AG20443 (cell line): ENCODE results near the gene PRAMEF2.
"Not testable (repeated sequence)": the region's sequence is repeated elsewhere in the genome, so short reads cannot be mapped to it uniquely, and the experiment has no call there.

Experiments used
- DNase-seq: peaks from one replicate; pipeline ENCODE4 v3.0.0; 2012; ENCODE audit warnings: low spot score, mixed read lengths

The PRAMEF2 gene

DNA sequence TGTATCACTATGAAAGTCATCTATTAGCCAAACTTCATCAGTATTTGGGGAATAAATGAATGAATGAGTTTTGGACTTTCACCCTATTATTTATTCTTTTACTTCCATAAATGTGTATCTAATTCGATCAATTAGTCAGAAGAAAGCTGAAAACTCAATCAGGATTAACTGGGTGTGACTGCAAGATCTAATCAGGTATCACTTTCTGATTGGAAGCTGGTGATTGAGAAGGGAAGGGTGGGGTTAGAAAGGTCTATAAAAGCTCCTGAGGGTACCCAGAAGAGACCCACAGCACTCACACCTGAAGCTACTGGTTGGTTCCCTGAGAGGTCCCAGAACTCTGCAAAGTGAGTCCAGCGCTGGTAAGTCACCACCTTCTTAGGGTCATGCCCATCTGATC, at the start of gene PRAMEF2:
Gene PRAMEF2, plus strand, starts transcription at position 301 of the 400 bp plus-strand sequence. CDS start 1,924 bp downstream, outside the sequence.
- not testable (repeated sequence) for DNase-seq

- no peak for DNase-seq
These were observed 47.0 kb upstream of the PRAMEF2 start for GRCh38 chr1:12809933-12810332.

GRCh38 chr1:12810691-12811408, 46.0 kb upstream of the PRAMEF2 start:
- DNase-seq = peak; percentile 48

DNA sequence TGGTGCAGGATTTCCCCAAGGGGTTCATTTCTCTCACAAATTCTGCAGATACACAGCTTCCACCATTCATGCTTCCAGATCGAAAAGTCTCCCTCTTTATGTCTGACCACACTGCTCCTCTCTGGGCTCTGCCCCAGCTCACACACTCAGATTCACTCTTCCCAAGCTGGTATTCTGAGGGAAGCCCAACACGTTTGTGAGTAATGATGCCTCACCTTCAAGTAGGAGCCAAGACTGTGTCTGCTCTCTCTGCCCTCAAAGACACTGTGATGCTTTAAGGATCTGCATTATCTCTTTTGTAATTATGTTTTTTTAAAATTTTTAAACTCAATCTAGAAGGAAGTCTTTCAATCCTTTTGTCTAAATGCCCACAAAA, 45.5 kb upstream of the PRAMEF2 start:
- no peak for DNase-seq

- DNase-seq = not testable (repeated sequence)
These were observed 37.8 kb upstream of the PRAMEF2 start for GRCh38 chr1:12819061-12819460.

- not testable (repeated sequence) for DNase-seq
These were observed 25.6 kb upstream of the PRAMEF2 start, which contains the start of gene PRAMEF11 for GRCh38 chr1:12831310-12831709. TSS of gene PRAMEF11 (minus strand) at chr1:12831410. CDS start at chr1:12828789, 2,621 bp downstream.

DNA sequence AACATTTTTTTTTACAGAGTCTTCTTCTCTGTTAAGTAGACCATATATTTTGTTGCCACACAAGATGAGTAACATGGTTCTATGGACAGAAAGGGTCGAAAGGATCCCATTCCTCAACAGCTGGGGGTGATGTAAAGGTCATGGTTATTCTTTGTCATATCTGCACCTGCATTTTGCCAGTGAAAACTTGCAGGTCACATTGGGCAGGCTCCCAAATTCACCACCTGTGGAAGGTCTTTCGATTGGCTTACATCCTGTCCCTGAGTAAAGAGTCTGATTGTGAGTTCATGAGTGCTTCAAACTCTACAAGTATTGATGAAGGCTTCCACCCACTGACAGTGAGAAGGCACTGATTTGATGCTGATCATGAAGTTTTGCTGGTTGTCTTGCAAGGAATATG, 23.6 kb upstream of the PRAMEF2 start:
- DNase-seq = not testable (repeated sequence)

- not testable (repeated sequence) for DNase-seq
These were observed 8.3 kb upstream of the PRAMEF2 start, which contains the start of gene HNRNPCL1 for GRCh38 chr1:12848620-12849019. TSS of gene HNRNPCL1 (minus strand) at chr1:12848720. CDS start at chr1:12848289, 431 bp downstream.

GRCh38 chr1:12851779-12852178, 5.1 kb upstream of the PRAMEF2 start:
- DNase-seq = peak; percentile 43

- not testable (repeated sequence) for DNase-seq
These were observed 6.4 kb downstream of the PRAMEF2 start for GRCh38 chr1:12863131-12863880.

GRCh38 chr1:12878453-12878852, 21.6 kb downstream of the PRAMEF2 start:
- DNase-seq = not testable (repeated sequence)

DNA sequence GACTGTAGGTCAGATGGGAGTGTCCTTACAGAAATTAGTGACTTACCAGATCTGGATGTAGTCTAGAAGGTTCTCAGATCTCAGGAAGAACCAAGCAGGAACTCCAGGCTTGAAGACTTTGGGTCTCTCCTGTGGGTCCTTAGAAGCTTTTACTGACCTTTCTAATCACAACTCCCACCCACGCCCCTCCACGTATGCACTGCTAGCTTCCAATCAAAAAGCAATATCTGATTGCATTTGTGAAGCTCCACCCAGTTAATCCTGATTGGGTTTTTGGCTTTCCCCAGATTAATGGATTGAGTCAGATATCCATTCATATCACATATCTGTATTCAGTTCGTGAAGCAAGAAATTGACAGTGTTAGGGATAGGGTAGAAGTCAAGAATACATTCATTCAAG, 29.2 kb downstream of the PRAMEF2 start, which contains the start of gene PRAMEF4:
Gene PRAMEF4, minus strand, starts transcription at position 101 of the 400 bp plus-strand sequence. CDS start 2,807 bp downstream, outside the sequence.
- DNase-seq = not testable (repeated sequence)

DNA sequence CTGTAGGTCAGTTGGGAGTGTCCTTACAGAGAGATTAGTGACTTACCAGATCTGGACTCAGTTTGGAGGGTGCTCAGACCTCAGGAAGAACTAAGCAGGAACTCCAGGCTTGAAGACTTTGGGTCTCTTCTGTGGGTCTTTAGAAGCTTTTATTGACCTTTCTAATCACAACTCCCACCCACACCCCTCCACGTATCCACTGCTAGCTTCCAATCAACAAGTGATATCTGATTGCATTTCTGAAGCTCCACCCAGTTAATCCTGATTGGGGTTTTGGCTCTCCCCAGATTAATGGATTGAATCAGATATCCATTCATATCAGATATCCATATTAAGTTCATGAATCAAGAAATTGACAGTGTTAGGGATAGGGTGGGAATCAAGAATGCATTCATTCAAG, 41.3 kb downstream of the PRAMEF2 start, which contains the start of gene PRAMEF10:
Gene PRAMEF10, minus strand, starts transcription at position 101 of the 400 bp plus-strand sequence. CDS start 2,423 bp downstream, outside the sequence.
- DNase-seq = not testable (repeated sequence)

- DNase-seq = not testable (repeated sequence)
These were observed 42.3 kb downstream of the PRAMEF2 start for GRCh38 chr1:12899186-12899585.

DNA sequence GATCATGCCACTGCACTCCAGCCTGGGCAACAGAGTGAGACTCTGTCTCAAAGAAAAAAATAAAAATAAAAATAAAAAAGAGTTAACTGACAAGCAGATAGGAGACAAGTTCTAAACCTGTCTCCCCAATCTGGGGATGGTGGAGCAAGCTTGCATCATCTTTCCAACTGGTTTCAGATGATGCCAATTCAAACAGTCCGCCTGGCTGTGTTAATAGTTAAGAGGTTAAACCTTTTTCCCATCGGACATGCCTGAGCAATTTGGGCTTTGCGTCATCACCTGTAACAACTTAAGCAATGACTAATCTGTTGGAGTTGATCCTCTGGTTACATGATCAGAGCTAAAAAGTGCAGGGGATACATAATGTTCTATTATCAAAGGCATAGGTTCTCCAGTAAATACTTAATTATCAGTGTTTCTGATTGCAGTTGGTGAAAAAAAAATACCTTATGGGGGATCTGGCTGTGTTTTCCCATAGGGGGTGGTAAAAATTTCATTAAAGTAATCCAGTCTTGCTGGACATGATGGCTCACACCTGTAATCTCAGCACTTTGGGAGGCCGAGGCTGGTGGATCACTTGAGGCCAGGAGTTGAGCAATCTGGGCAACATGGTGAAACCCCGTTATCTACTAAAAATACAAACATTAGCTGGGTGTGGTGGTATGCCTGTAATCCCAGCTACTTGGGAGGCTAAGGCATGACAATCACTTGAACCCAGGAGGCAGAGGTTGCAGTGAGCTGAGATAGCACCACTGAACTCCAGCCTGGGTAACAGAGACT, 47.1 kb downstream of the PRAMEF2 start:
- DNase-seq = not testable (repeated sequence)
